GM18505 (cell line): Measurements from ENCODE around the gene ID1.

ENCODE experiments used
- ATAC-seq: cut with Tn5 transposase; IDR thresholded peaks from one replicate; pipeline ENCODE4 v1.9.1; 2021; ENCODE audit not compliant: unreplicated experiment
- POLR2A ChIP-seq: IDR thresholded peaks from 4 replicates; pipeline ENCODE4 v1.6.1; 2011; ENCODE audit warnings: borderline replicate concordance; ENCODE audit not compliant: insufficient read depth, insufficient read length; ENCODE audit errors: extremely low read depth

The ID1 gene

GRCh38 chr20:31654534-31654933 lies 49.4 kb downstream of the ID1 start:
- no peak for TF ChIP-seq POLR2A
- no peak for ATAC-seq
